ENCODE data around the gene AGPAT4.

GRCh38 chr6:161128230-161128629, 145.6 kb downstream of the AGPAT4 start:
- no peak for TF ChIP-seq CTCF (IDR thresholded peaks at IDR 0.05)
- no peak for TF ChIP-seq POLR2AphosphoS5 (IDR thresholded peaks at IDR 0.05)

Measured in breast epithelium (tissue), 3 donors.